Measurements from ENCODE around the gene PKNOX2.

Gene PKNOX2

GRCh38 chr11:125132596-125132995, 32.0 kb upstream of the PKNOX2 start:
- Histone ChIP-seq H3K27ac (no peak overlapping the region), H3K27me3 (ENCODE audit: insufficient read depth, low read depth) (no peaks in the 10 kb centered on the region), H3K4me3 (IDR thresholded peaks at IDR 0.05; ENCODE audit: insufficient read depth, low read depth, low read length) (no peak overlapping the region), H3K4me2 (no peak overlapping the region), H3K36me3 (ENCODE audit: insufficient read depth) (no peaks in the 10 kb centered on the region), H3K4me1 (ENCODE audit: low read depth, poor library complexity, severe bottlenecking) (no peaks in the 10 kb centered on the region), H2AFZ (ENCODE audit: low read depth) (no peak overlapping the region), H4K20me1 (ENCODE audit: insufficient read depth) (no peaks in the 10 kb centered on the region), H3K9ac (no peak overlapping the region), H3K79me2 (ENCODE audit: insufficient read depth, low read depth) (no peaks in the 10 kb centered on the region)
- TF ChIP-seq, protein P1, sequence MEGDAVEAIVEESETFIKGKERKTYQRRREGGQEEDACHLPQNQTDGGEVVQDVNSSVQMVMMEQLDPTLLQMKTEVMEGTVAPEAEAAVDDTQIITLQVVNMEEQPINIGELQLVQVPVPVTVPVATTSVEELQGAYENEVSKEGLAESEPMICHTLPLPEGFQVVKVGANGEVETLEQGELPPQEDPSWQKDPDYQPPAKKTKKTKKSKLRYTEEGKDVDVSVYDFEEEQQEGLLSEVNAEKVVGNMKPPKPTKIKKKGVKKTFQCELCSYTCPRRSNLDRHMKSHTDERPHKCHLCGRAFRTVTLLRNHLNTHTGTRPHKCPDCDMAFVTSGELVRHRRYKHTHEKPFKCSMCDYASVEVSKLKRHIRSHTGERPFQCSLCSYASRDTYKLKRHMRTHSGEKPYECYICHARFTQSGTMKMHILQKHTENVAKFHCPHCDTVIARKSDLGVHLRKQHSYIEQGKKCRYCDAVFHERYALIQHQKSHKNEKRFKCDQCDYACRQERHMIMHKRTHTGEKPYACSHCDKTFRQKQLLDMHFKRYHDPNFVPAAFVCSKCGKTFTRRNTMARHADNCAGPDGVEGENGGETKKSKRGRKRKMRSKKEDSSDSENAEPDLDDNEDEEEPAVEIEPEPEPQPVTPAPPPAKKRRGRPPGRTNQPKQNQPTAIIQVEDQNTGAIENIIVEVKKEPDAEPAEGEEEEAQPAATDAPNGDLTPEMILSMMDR (conservative IDR thresholded peaks at IDR 0.05; ENCODE audit: low read depth, low read length) = no peak

DNA sequence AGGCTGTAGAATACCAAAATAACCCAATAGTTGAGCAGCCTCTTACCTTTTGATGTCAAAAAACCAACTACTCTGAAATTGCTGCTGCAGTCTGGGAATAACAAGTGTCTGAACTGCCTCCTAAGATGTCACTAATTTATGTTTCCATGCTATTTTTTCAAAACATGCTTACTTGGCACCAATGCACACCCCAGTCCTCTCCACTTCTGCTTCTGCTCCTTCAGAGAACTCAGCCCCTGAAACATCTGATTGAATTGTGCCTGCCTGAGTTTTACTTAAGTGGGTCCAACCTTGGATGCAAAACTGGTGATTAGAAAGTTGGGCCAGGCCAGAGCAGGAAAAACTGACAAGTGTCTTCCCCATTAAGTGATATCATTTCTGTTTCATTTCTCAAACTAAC, 28.6 kb upstream of the PKNOX2 start:
- TF ChIP-seq, protein P1 (conservative IDR thresholded peaks at IDR 0.05; ENCODE audit: low read depth, low read length) = no peak
- Histone ChIP-seq H3K4me2 (no peak overlapping the region), H4K20me1 (ENCODE audit: insufficient read depth) (no peaks in the 10 kb centered on the region), H3K27me3 (ENCODE audit: insufficient read depth, low read depth) (no peaks in the 10 kb centered on the region), H3K27ac (no peak overlapping the region), H3K4me3 (IDR thresholded peaks at IDR 0.05; ENCODE audit: insufficient read depth, low read depth, low read length) (no peak overlapping the region), H2AFZ (ENCODE audit: low read depth) (no peak overlapping the region), H3K4me1 (ENCODE audit: low read depth, poor library complexity, severe bottlenecking) (no peaks in the 10 kb centered on the region), H3K79me2 (ENCODE audit: insufficient read depth, low read depth) (no peaks in the 10 kb centered on the region), H3K9ac (no peak overlapping the region), H3K36me3 (ENCODE audit: insufficient read depth) (no peaks in the 10 kb centered on the region)

GRCh38 chr11:125138966-125139365, 25.6 kb upstream of the PKNOX2 start:
- Histone ChIP-seq H3K4me3 (IDR thresholded peaks at IDR 0.05; ENCODE audit: insufficient read depth, low read depth, low read length) (no peak overlapping the region), H3K4me1 (ENCODE audit: low read depth, poor library complexity, severe bottlenecking) (no peaks in the 10 kb centered on the region), H3K27me3 (ENCODE audit: insufficient read depth, low read depth) (no peaks in the 10 kb centered on the region), H3K9ac (no peak overlapping the region), H4K20me1 (ENCODE audit: insufficient read depth) (no peaks in the 10 kb centered on the region), H3K4me2 (no peak overlapping the region), H3K36me3 (ENCODE audit: insufficient read depth) (no peaks in the 10 kb centered on the region), H3K27ac (no peak overlapping the region), H2AFZ (ENCODE audit: low read depth) (no peak overlapping the region), H3K79me2 (ENCODE audit: insufficient read depth, low read depth) (no peaks in the 10 kb centered on the region)
- TF ChIP-seq, protein P1 (conservative IDR thresholded peaks at IDR 0.05; ENCODE audit: low read depth, low read length) = no peak

DNA sequence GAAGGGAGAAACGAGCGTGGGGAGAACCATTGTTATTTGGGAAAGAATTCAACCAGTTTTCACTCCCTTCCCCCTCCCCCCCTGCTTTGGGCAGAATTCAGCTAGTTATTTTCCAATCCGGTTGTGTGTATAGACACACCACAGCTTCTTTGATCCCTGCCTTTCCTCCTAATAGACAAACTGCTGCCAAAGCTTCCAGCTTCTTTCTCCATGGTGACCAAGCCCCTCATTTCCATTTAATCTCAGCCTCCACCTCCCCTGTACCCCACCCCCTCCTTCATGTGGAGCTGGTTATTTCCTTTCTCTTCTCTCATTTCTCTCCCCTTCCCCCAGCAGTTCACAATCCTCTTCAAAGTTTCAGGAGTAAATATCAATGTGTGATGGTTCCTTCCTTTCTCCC, 24.8 kb upstream of the PKNOX2 start:
- no peak overlapping the region for H3K27ac ChIP-seq
- H3K79me2 ChIP-seq (ENCODE audit: insufficient read depth, low read depth) = no peaks in the 10 kb centered on the region
- no peak overlapping the region for H2AFZ ChIP-seq (ENCODE audit: low read depth)
- H3K9ac ChIP-seq = no peak overlapping the region
- H4K20me1 ChIP-seq (ENCODE audit: insufficient read depth) = no peaks in the 10 kb centered on the region
- TF ChIP-seq, protein P1 (conservative IDR thresholded peaks at IDR 0.05; ENCODE audit: low read depth, low read length) = no peak
- no peak overlapping the region for H3K4me3 ChIP-seq (IDR thresholded peaks at IDR 0.05; ENCODE audit: insufficient read depth, low read depth, low read length)
- H3K36me3 ChIP-seq (ENCODE audit: insufficient read depth) = no peaks in the 10 kb centered on the region
- H3K27me3 ChIP-seq (ENCODE audit: insufficient read depth, low read depth) = no peaks in the 10 kb centered on the region
- H3K4me2 ChIP-seq = no peak overlapping the region
- H3K4me1 ChIP-seq (ENCODE audit: low read depth, poor library complexity, severe bottlenecking) = no peaks in the 10 kb centered on the region
